HEK293 (cell line): Measurements from ENCODE around the gene RARRES2.

Source experiments
- KLF16 ChIP-seq: fragments of 450-650 bp; formaldehyde crosslinking; IDR thresholded peaks from 2 replicates; pipeline ENCODE4 v1.5.1; 2017; ENCODE audit warnings: missing biosample characterization, missing genetic modification characterization
- KLF17 ChIP-seq: fragments of 450-650 bp; formaldehyde crosslinking; IDR thresholded peaks from 2 replicates; pipeline ENCODE4 v1.5.1; 2016; ENCODE audit warnings: missing biosample characterization, missing genetic modification characterization
- MZF1 ChIP-seq: fragments of 450-650 bp; formaldehyde crosslinking; IDR thresholded peaks from 2 replicates; pipeline ENCODE4 v1.5.1; 2017; ENCODE audit warnings: missing biosample characterization, missing genetic modification characterization, borderline replicate concordance
- OSR2 ChIP-seq: fragments of 450-650 bp; formaldehyde crosslinking; IDR thresholded peaks from 2 replicates; pipeline ENCODE4 v1.5.1; 2016; ENCODE audit warnings: missing biosample characterization, missing genetic modification characterization
- PRDM4 ChIP-seq: fragments of 450-650 bp; formaldehyde crosslinking; IDR thresholded peaks from 2 replicates; pipeline ENCODE4 v1.5.1; 2017; ENCODE audit warnings: missing biosample characterization, missing genetic modification characterization
- SALL2 ChIP-seq: fragments of 450-650 bp; formaldehyde crosslinking; IDR thresholded peaks from 2 replicates; pipeline ENCODE4 v1.5.0; 2017; ENCODE audit warnings: missing biosample characterization, mild to moderate bottlenecking, missing genetic modification characterization, borderline replicate concordance
- SCRT1 ChIP-seq: fragments of 450-650 bp; formaldehyde crosslinking; IDR thresholded peaks from 2 replicates; pipeline ENCODE4 v1.5.1; 2016; ENCODE audit warnings: missing biosample characterization, missing genetic modification characterization, borderline replicate concordance
- SP3 ChIP-seq: fragments of 450-650 bp; formaldehyde crosslinking; IDR thresholded peaks from 2 replicates; pipeline ENCODE4 v1.5.1; 2016; ENCODE audit warnings: missing biosample characterization, missing genetic modification characterization
- ZBTB10 ChIP-seq: fragments of 450-650 bp; formaldehyde crosslinking; IDR thresholded peaks from 2 replicates; pipeline ENCODE4 v1.5.1; 2016; ENCODE audit warnings: missing biosample characterization, missing genetic modification characterization
- ZFP41 ChIP-seq: fragments of 450-650 bp; formaldehyde crosslinking; IDR thresholded peaks from 2 replicates; pipeline ENCODE4 v1.5.1; 2016; ENCODE audit warnings: missing biosample characterization, missing genetic modification characterization, borderline replicate concordance
- ZIC2 ChIP-seq: fragments of 450-650 bp; formaldehyde crosslinking; IDR thresholded peaks from 2 replicates; pipeline ENCODE4 v1.5.1; 2016; ENCODE audit warnings: missing biosample characterization, missing genetic modification characterization
- ZNF112 ChIP-seq: fragments of 450-650 bp; formaldehyde crosslinking; IDR thresholded peaks from 2 replicates; pipeline ENCODE4 v1.5.0; 2017; ENCODE audit warnings: missing biosample characterization, missing genetic modification characterization
- ZNF138 ChIP-seq: fragments of 450-650 bp; formaldehyde crosslinking; IDR thresholded peaks from 2 replicates; pipeline ENCODE4 v1.5.1; 2016; ENCODE audit warnings: missing biosample characterization, missing genetic modification characterization, borderline replicate concordance
- ZNF16 ChIP-seq: fragments of 450-650 bp; formaldehyde crosslinking; IDR thresholded peaks from 2 replicates; pipeline ENCODE4 v1.5.1; 2016; ENCODE audit warnings: low read depth, missing biosample characterization, missing genetic modification characterization
- ZNF175 ChIP-seq: fragments of 450-650 bp; formaldehyde crosslinking; IDR thresholded peaks from 2 replicates; pipeline ENCODE4 v1.5.1; 2016; ENCODE audit warnings: missing biosample characterization, missing genetic modification characterization
- ZNF2 ChIP-seq: fragments of 450-650 bp; formaldehyde crosslinking; IDR thresholded peaks from 2 replicates; pipeline ENCODE4 v1.5.1; 2016; ENCODE audit warnings: missing biosample characterization, missing genetic modification characterization
- ZNF266 ChIP-seq: fragments of 450-650 bp; formaldehyde crosslinking; IDR thresholded peaks from 2 replicates; pipeline ENCODE4 v1.5.1; 2016; ENCODE audit warnings: missing biosample characterization, missing genetic modification characterization, low read depth
- ZNF280D ChIP-seq: fragments of 450-650 bp; formaldehyde crosslinking; IDR thresholded peaks from 2 replicates; pipeline ENCODE4 v1.5.1; 2016; ENCODE audit warnings: missing biosample characterization, missing genetic modification characterization
- ZNF341 ChIP-seq: fragments of 450-650 bp; formaldehyde crosslinking; IDR thresholded peaks from 2 replicates; pipeline ENCODE4; 2016; ENCODE audit warnings: low read depth, missing biosample characterization, missing genetic modification characterization
- ZNF354C ChIP-seq: fragments of 450-650 bp; formaldehyde crosslinking; IDR thresholded peaks from 2 replicates; pipeline ENCODE4 v1.5.1; 2016; ENCODE audit warnings: missing biosample characterization, missing genetic modification characterization, low read depth, borderline replicate concordance
- ZNF473 ChIP-seq: fragments of 450-650 bp; formaldehyde crosslinking; IDR thresholded peaks from 2 replicates; pipeline ENCODE4 v1.5.1; 2017; ENCODE audit warnings: missing biosample characterization, missing genetic modification characterization
- ZNF530 ChIP-seq: fragments of 450-650 bp; formaldehyde crosslinking; IDR thresholded peaks from 2 replicates; pipeline ENCODE4 v1.5.1; 2016; ENCODE audit warnings: low read depth, missing biosample characterization, missing genetic modification characterization
- ZNF555 ChIP-seq: fragments of 450-650 bp; formaldehyde crosslinking; conservative IDR thresholded peaks from 2 replicates; pipeline ENCODE4 v1.5.1; 2017; ENCODE audit warnings: missing biosample characterization, mild to moderate bottlenecking, missing genetic modification characterization, inconsistent platforms
- ZNF560 ChIP-seq: fragments of 450-650 bp; formaldehyde crosslinking; IDR thresholded peaks from 2 replicates; pipeline ENCODE4 v1.5.1; 2017; ENCODE audit warnings: missing biosample characterization, missing genetic modification characterization, borderline replicate concordance
- ZNF610 ChIP-seq: fragments of 450-650 bp; formaldehyde crosslinking; IDR thresholded peaks from 2 replicates; pipeline ENCODE4 v1.5.1; 2016; ENCODE audit warnings: missing biosample characterization, missing genetic modification characterization, borderline replicate concordance
- ZNF664 ChIP-seq: fragments of 450-650 bp; formaldehyde crosslinking; IDR thresholded peaks from 2 replicates; pipeline ENCODE4 v1.5.1; 2016; ENCODE audit warnings: missing biosample characterization, missing genetic modification characterization
- ZNF776 ChIP-seq: fragments of 450-650 bp; formaldehyde crosslinking; IDR thresholded peaks from 2 replicates; pipeline ENCODE4 v1.5.0; 2017; ENCODE audit warnings: missing biosample characterization, missing genetic modification characterization, borderline replicate concordance
- ZNF785 ChIP-seq: fragments of 450-650 bp; formaldehyde crosslinking; IDR thresholded peaks from 2 replicates; pipeline ENCODE4 v1.5.1; 2016; ENCODE audit warnings: missing biosample characterization, missing genetic modification characterization
- ZXDB ChIP-seq: fragments of 450-650 bp; formaldehyde crosslinking; IDR thresholded peaks from 2 replicates; pipeline ENCODE4 v1.5.1; 2016; ENCODE audit warnings: missing biosample characterization, missing genetic modification characterization

Gene RARRES2

GRCh38 chr7:150359622-150360362 is 18.4 kb upstream of the RARRES2 start (continued):
- TF ChIP-seq ZNF530 = no peak
- TF ChIP-seq KLF16 = no peak
- TF ChIP-seq ZNF560 (tag by site-specific recombination) = no peak
- no peak for TF ChIP-seq ZNF175
- peak; percentile 67 for TF ChIP-seq ZXDB (tag by site-specific recombination)
- no peak for TF ChIP-seq ZIC2
- no peak for TF ChIP-seq ZNF266 (tag by site-specific recombination)
- no peak for TF ChIP-seq ZBTB10
- no peak for TF ChIP-seq ZNF473 (tag by site-specific recombination)
- TF ChIP-seq ZNF664 (tag by site-specific recombination) = no peak
- TF ChIP-seq KLF17 (tag by site-specific recombination) = peak; percentile 84
- TF ChIP-seq ZNF112 (tag by site-specific recombination) = no peak
- peak; percentile 68; the same call in 1 of the 2 replicates for TF ChIP-seq PRDM4 (tag by site-specific recombination)
- TF ChIP-seq ZNF785 (tag by site-specific recombination) = peak; percentile 92; the same call in 1 of the 2 replicates
- no peak for TF ChIP-seq ZFP41 (tag by site-specific recombination)
- TF ChIP-seq ZNF16 (tag by site-specific recombination) = no peak; the same call in 1 of the 2 replicates
- no peak for TF ChIP-seq ZNF280D
- no peak for TF ChIP-seq SP3 (tag by site-specific recombination)
- TF ChIP-seq ZNF610 = no peak
- no peak for TF ChIP-seq MZF1
- no peak for TF ChIP-seq SALL2 (tag by site-specific recombination)
- no peak for TF ChIP-seq ZNF341 (tag by site-specific recombination)
- no peak for TF ChIP-seq ZNF354C (tag by site-specific recombination)
- peak; percentile 74 for TF ChIP-seq SCRT1
- TF ChIP-seq ZNF2 (tag by site-specific recombination) = peak; percentile 100
- TF ChIP-seq ZNF138 (tag by site-specific recombination) = no peak
- TF ChIP-seq OSR2 = peak; percentile 94
- no peak for TF ChIP-seq ZNF555 (tag by site-specific recombination)
- no peak for TF ChIP-seq ZNF776 (tag by site-specific recombination)
